ENCODE results near the gene LYL1.

The LYL1 gene

GRCh38 chr19:13138171-13138915 lies 35.7 kb upstream of the LYL1 start:
- peaks cover 17% of the 10 kb centered on the region for H3K79me2 ChIP-seq (ENCODE audit: control insufficient read depth, insufficient read depth, low read length, unreplicated experiment)
- H3K4me3 ChIP-seq (ENCODE audit: low read depth, low read length), result no peak overlapping the region

GRCh38 chr19:13137290-13137794 lies 34.7 kb upstream of the LYL1 start:
- H2AFZ ChIP-seq (ENCODE audit: low read length, unreplicated experiment), result no peak overlapping the region
- H3K27me3 ChIP-seq (ENCODE audit: insufficient read depth, low read length), result no peaks in the 10 kb centered on the region
- H3K27ac ChIP-seq (ENCODE audit: low read depth, low read length), result no peak overlapping the region
- peaks cover 17% of the 10 kb centered on the region for H3K4me1 ChIP-seq (ENCODE audit: control insufficient read depth, insufficient read depth, low read length, unreplicated experiment)
- no peak overlapping the region for H3K4me3 ChIP-seq (ENCODE audit: low read depth, low read length)
- H3K79me2 ChIP-seq (ENCODE audit: control insufficient read depth, insufficient read depth, low read length, unreplicated experiment), result peaks cover 27% of the 10 kb centered on the region
- no peaks in the 10 kb centered on the region for H3K36me3 ChIP-seq (ENCODE audit: insufficient read depth, low read length)

More at GRCh38 chr19:13138171-13138915, 35.7 kb upstream of the LYL1 start:
- Histone ChIP-seq H3K4me1 (ENCODE audit: control insufficient read depth, insufficient read depth, low read length, unreplicated experiment) (peaks cover 13% of the 10 kb centered on the region), H3K36me3 (ENCODE audit: insufficient read depth, low read length) (no peaks in the 10 kb centered on the region), H3K27ac (ENCODE audit: low read depth, low read length) (no peak overlapping the region), H2AFZ (ENCODE audit: low read length, unreplicated experiment) (no peak overlapping the region), H3K27me3 (ENCODE audit: insufficient read depth, low read length) (no peaks in the 10 kb centered on the region)

DNA sequence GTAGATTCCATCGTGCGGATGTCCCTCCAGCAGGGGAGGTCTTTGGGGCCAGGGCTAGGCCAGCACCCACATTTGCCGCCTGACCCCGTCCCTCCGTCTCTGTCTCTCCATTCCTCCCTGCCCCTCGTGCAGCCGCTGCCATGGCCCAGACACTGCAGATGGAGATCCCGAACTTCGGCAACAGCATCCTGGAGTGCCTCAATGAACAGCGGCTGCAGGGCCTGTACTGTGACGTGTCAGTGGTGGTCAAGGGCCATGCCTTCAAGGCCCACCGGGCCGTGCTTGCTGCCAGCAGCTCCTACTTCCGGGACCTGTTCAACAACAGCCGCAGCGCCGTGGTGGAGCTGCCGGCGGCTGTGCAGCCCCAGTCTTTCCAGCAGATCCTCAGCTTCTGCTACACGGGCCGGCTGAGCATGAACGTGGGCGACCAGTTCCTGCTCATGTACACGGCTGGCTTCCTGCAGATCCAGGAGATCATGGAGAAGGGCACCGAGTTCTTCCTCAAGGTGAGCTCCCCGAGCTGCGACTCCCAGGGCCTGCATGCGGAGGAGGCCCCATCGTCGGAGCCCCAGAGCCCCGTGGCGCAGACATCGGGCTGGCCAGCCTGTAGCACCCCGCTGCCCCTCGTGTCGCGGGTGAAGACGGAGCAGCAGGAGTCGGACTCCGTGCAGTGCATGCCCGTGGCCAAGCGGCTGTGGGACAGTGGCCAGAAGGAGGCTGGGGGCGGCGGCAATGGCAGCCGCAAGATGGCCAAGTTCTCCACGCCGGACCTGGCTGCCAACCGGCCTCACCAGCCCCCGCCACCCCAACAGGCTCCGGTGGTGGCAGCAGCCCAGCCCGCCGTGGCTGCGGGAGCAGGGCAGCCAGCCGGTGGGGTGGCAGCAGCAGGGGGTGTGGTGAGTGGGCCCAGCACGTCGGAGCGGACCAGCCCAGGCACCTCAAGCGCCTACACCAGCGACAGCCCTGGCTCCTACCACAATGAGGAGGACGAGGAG lies 32.7 kb upstream of the LYL1 start:
- no peaks in the 10 kb centered on the region for H3K27me3 ChIP-seq (ENCODE audit: insufficient read depth, low read length)

GRCh38 chr19:13134626-13135025 lies 32.0 kb upstream of the LYL1 start:
- H3K36me3 ChIP-seq (ENCODE audit: insufficient read depth, low read length), result no peaks in the 10 kb centered on the region
- no peak overlapping the region for H3K4me3 ChIP-seq (ENCODE audit: low read depth, low read length)
- peaks cover 27% of the 10 kb centered on the region for H3K4me1 ChIP-seq (ENCODE audit: control insufficient read depth, insufficient read depth, low read length, unreplicated experiment)
- no peaks in the 10 kb centered on the region for H3K27me3 ChIP-seq (ENCODE audit: insufficient read depth, low read length)
- H3K79me2 ChIP-seq (ENCODE audit: control insufficient read depth, insufficient read depth, low read length, unreplicated experiment), result peaks cover 38% of the 10 kb centered on the region
- no peak overlapping the region for H3K27ac ChIP-seq (ENCODE audit: low read depth, low read length)
- no peak overlapping the region for H2AFZ ChIP-seq (ENCODE audit: low read length, unreplicated experiment)

More for the DNA sequence above, 32.7 kb upstream of the LYL1 start:
- peaks cover 27% of the 10 kb centered on the region for H3K4me1 ChIP-seq (ENCODE audit: control insufficient read depth, insufficient read depth, low read length, unreplicated experiment)
- no peak overlapping the region for H3K4me3 ChIP-seq (ENCODE audit: low read depth, low read length)
- peaks cover 38% of the 10 kb centered on the region for H3K79me2 ChIP-seq (ENCODE audit: control insufficient read depth, insufficient read depth, low read length, unreplicated experiment)
- no peak overlapping the region for H3K27ac ChIP-seq (ENCODE audit: low read depth, low read length)
- H3K36me3 ChIP-seq (ENCODE audit: insufficient read depth, low read length), result no peaks in the 10 kb centered on the region
- H2AFZ ChIP-seq (ENCODE audit: low read length, unreplicated experiment), result no peak overlapping the region

DNA sequence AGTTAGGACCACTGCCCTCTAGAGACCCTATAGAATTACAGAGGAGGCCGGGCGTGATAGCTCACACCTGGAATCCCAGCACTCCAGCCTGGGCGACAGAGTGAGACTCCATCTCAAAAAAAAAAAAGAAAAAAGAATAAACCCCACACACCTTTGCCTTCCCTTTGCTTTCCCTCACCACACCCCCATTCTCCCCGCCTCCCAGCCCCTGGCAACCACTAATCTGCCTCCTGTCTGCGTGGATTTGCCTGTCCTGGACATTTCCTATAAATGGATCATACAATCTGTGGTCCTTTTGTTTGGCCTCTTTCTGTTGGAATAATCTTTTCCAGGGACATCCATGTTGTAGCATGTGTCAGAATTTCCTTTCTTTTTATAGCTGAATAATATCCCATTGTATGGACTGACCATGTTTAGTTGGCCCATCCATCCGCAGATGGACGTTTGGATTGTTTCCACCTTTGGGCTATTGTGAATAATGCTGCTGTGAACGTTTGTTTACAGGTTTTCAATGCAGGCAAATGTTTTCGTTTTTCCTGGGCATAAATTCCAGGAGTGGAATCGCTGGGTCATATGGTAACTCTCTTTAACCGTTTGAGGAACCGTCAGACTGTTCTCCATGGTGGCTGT lies 30.7 kb upstream of the LYL1 start:
- H3K27me3 ChIP-seq (ENCODE audit: insufficient read depth, low read length), result no peaks in the 10 kb centered on the region
- H3K36me3 ChIP-seq (ENCODE audit: insufficient read depth, low read length), result no peaks in the 10 kb centered on the region
- H3K79me2 ChIP-seq (ENCODE audit: control insufficient read depth, insufficient read depth, low read length, unreplicated experiment), result peaks cover 50% of the 10 kb centered on the region
- no peak overlapping the region for H3K4me3 ChIP-seq (ENCODE audit: low read depth, low read length)
- peaks cover 27% of the 10 kb centered on the region for H3K4me1 ChIP-seq (ENCODE audit: control insufficient read depth, insufficient read depth, low read length, unreplicated experiment)
- no peak overlapping the region for H2AFZ ChIP-seq (ENCODE audit: low read length, unreplicated experiment)
- H3K27ac ChIP-seq (ENCODE audit: low read depth, low read length), result peak overlapping the region; percentile 57; the same call in 1 of the 2 replicates

- Histone ChIP-seq H3K36me3 (ENCODE audit: insufficient read depth, low read length) (no peaks in the 10 kb centered on the region), H3K79me2 (ENCODE audit: control insufficient read depth, insufficient read depth, low read length, unreplicated experiment) (peaks cover 57% of the 10 kb centered on the region), H3K27ac (ENCODE audit: low read depth, low read length) (peak overlapping the region; percentile 57), H3K4me3 (ENCODE audit: low read depth, low read length) (no peak overlapping the region), H2AFZ (ENCODE audit: low read length, unreplicated experiment) (no peak overlapping the region), H3K4me1 (ENCODE audit: control insufficient read depth, insufficient read depth, low read length, unreplicated experiment) (peaks cover 27% of the 10 kb centered on the region), H3K27me3 (ENCODE audit: insufficient read depth, low read length) (no peaks in the 10 kb centered on the region)
Observed at GRCh38 chr19:13132471-13133180, 30.0 kb upstream of the LYL1 start.

DNA sequence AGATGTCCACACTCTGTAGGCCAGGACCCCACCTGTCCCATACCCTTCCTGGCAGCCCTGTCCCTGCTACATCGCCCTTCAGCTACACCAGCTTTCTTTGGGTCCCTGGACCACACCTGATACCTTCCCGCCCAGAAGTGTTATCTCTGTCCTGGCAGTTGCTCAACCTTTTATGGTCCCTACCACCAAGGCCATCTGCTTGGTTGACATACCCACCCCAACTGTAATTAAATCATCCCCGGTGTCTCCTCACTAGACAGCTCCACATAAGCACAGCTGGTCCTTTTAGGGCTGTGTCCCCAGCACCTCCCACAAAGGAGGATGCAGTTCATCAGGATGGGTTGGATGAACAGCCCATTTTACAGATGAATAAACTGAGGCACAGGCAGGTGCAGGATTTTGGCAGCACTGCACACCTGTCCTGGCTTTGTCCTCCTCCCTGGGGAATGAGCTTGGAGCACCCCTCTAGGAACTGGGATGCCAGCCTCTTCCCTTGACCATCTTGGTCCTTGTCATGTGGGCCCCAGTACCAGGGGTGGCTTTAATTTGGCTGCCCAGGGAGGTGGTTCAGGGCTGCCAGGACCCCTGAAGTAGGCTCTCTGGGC lies 28.3 kb upstream of the LYL1 start:
- Histone ChIP-seq H3K4me3 (ENCODE audit: low read depth, low read length) (no peak overlapping the region), H3K27me3 (ENCODE audit: insufficient read depth, low read length) (no peaks in the 10 kb centered on the region), H3K36me3 (ENCODE audit: insufficient read depth, low read length) (no peaks in the 10 kb centered on the region), H2AFZ (ENCODE audit: low read length, unreplicated experiment) (no peak overlapping the region), H3K4me1 (ENCODE audit: control insufficient read depth, insufficient read depth, low read length, unreplicated experiment) (peaks cover 27% of the 10 kb centered on the region), H3K79me2 (ENCODE audit: control insufficient read depth, insufficient read depth, low read length, unreplicated experiment) (peaks cover 65% of the 10 kb centered on the region), H3K27ac (ENCODE audit: low read depth, low read length) (no peak overlapping the region; the same call in 1 of the 2 replicates)

DNA sequence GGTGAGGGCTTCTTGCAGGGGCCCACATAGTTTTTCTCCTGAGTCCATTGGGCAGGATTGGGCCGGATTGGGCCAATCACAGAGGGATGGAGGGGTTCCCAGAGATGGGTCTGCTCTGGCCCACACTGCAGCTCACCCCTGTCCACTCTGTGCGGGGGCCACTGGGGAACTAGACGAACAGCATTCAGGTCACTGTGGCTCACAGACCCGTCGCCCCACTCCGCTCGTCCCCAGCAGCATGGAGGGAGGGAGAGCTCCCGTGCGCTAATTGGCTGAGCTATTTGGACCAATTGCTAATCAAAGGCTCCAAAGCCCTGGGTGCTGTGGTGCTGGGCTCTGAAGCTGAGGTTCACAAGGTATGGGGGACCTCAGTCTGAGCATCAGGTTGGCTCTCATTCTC lies 26.7 kb upstream of the LYL1 start:
- Histone ChIP-seq H2AFZ (ENCODE audit: low read length, unreplicated experiment) (no peak overlapping the region), H3K79me2 (ENCODE audit: control insufficient read depth, insufficient read depth, low read length, unreplicated experiment) (peaks cover 69% of the 10 kb centered on the region), H3K4me1 (ENCODE audit: control insufficient read depth, insufficient read depth, low read length, unreplicated experiment) (peaks cover 22% of the 10 kb centered on the region), H3K36me3 (ENCODE audit: insufficient read depth, low read length) (no peaks in the 10 kb centered on the region), H3K27me3 (ENCODE audit: insufficient read depth, low read length) (no peaks in the 10 kb centered on the region), H3K27ac (ENCODE audit: low read depth, low read length) (no peak overlapping the region), H3K4me3 (ENCODE audit: low read depth, low read length) (no peak overlapping the region)

DNA sequence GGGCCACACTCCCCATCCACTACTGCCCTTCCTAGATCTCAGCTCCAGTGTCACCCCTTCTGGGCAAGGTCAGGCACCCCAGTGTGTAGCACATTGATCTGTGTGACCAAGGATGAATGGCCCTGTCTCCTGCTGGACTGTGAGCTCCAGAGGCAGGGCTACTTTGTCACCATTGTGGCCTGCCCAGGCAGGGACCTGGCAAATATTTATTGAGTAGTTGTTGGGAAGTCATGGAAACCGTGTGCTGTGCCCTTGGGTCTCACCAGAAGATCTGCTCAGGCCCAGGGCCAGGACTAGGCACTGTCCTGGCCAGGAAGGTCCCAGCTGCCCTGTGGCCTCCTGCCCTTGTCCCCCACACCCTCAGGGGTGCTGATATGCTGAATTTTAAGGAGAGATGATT lies 25.9 kb upstream of the LYL1 start:
- Histone ChIP-seq H3K27ac (ENCODE audit: low read depth, low read length) (no peak overlapping the region), H3K4me1 (ENCODE audit: control insufficient read depth, insufficient read depth, low read length, unreplicated experiment) (peaks cover 17% of the 10 kb centered on the region), H3K36me3 (ENCODE audit: insufficient read depth, low read length) (no peaks in the 10 kb centered on the region), H3K27me3 (ENCODE audit: insufficient read depth, low read length) (no peaks in the 10 kb centered on the region), H2AFZ (ENCODE audit: low read length, unreplicated experiment) (no peak overlapping the region), H3K79me2 (ENCODE audit: control insufficient read depth, insufficient read depth, low read length, unreplicated experiment) (peaks cover 68% of the 10 kb centered on the region), H3K4me3 (ENCODE audit: low read depth, low read length) (no peak overlapping the region)

Measured in ACC112 (cell line).